ENCODE measurements around the gene P2RY8. TPM values are rescaled to one million over a fixed set of nuclear protein-coding genes. Genes with fewer than 3 reads are reported as not detected.

The P2RY8 gene
- total and polyA plus RNA-seq, 4 experiments from 2014 or later: 194 to 261 (median 195) TPM

GRCh38 chrX:1423215-1423614 lies 113.8 kb downstream of the P2RY8 start:
- DNase-seq: no peak
- no peaks in the 10 kb centered on the region for H3K27me3 Mint-ChIP-seq
- H3K36me3 ChIP-seq (ENCODE audit: insufficient read depth, low read length): peaks cover 39% of the 10 kb centered on the region
- peak overlapping the region in 1 of 7 donors; percentile 13 for H3K27ac Mint-ChIP-seq
- ChIA-PET POLR2A (ENCODE audit: partially characterized antibody) (no interaction called here), CTCF (ENCODE audit: partially characterized antibody) (no interaction called here)
- peaks cover 56 to 69% of the 10 kb centered on the region in 2 donors for H3K36me3 Mint-ChIP-seq
- no peak overlapping the region for H3K4me3 Mint-ChIP-seq
- H3K27ac ChIP-seq (ENCODE audit: low read depth, low read length): no peak overlapping the region
- no peak overlapping the region for H3K4me3 ChIP-seq (ENCODE audit: low read length in 2 of 2)
- H3K9me3 Mint-ChIP-seq: peaks cover 0 to 38% (median 17%) of the 10 kb centered on the region in 8 donors
- no peaks in the 10 kb centered on the region for H3K27me3 ChIP-seq (ENCODE audit: insufficient read depth, low read length)
- peaks cover 0 to 9% (median 2%) of the 10 kb centered on the region in 4 donors for H3K4me1 Mint-ChIP-seq
- H3K4me1 ChIP-seq (ENCODE audit: insufficient read depth, low read length): no peaks in the 10 kb centered on the region
- intact Hi-C loops (cut with micrococcal nuclease): no loop called here
- peaks cover 0 to 11% of the 10 kb centered on the region in 2 donors for H3K9me3 ChIP-seq (ENCODE audit: control insufficient read depth in 1 of 2, low read length in 2 of 2)

DNA sequence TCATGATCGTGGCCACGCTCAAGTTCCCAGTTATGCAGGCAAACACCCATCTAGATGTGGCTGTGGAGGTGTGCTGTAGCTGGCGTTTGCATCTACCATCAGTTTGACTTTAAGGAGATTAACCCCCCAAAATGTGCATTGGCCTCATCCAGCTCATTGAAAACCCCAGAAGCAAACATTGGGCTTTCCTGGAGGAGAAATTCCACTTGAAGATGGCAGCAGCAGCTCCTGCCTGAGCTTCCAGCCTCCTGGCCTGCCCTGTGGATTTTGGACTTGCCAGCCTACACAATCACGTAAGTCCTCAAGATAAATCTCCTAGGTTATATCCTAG lies 114.9 kb downstream of the P2RY8 start:
- no peaks in the 10 kb centered on the region for H3K4me1 ChIP-seq (ENCODE audit: insufficient read depth, low read length)
- H3K27me3 Mint-ChIP-seq: no peaks in the 10 kb centered on the region
- H3K9me3 ChIP-seq (ENCODE audit: control insufficient read depth in 1 of 2, low read length in 2 of 2): peaks cover 0 to 11% of the 10 kb centered on the region in 2 donors
- CTCF ChIA-PET (ENCODE audit: partially characterized antibody): no interaction called here
- no peak overlapping the region for H3K4me3 ChIP-seq (ENCODE audit: low read length in 2 of 2)
- H3K9me3 Mint-ChIP-seq: peaks cover 0 to 38% (median 17%) of the 10 kb centered on the region in 8 donors
- no peak overlapping the region for H3K27ac Mint-ChIP-seq
- intact Hi-C loops (cut with micrococcal nuclease): no loop called here
- H3K4me3 Mint-ChIP-seq: no peak overlapping the region
- POLR2A ChIA-PET (ENCODE audit: partially characterized antibody): no interaction called here
- H3K27me3 ChIP-seq (ENCODE audit: insufficient read depth, low read length): no peaks in the 10 kb centered on the region
- peaks cover 33% of the 10 kb centered on the region for H3K36me3 ChIP-seq (ENCODE audit: insufficient read depth, low read length)
- H3K36me3 Mint-ChIP-seq: peaks cover 52 to 66% of the 10 kb centered on the region in 2 donors
- no peak for DNase-seq
- no peak overlapping the region for H3K27ac ChIP-seq (ENCODE audit: low read depth, low read length)
- H3K4me1 Mint-ChIP-seq: peaks cover 0 to 9% (median 2%) of the 10 kb centered on the region in 4 donors

- no peaks in the 10 kb centered on the region for H3K27me3 Mint-ChIP-seq
- POLR2A ChIA-PET (ENCODE audit: partially characterized antibody): no interaction called here
- Histone ChIP-seq H3K36me3 (ENCODE audit: insufficient read depth, low read length) (peaks cover 31% of the 10 kb centered on the region), H3K4me3 (ENCODE audit: low read length in 2 of 2) (no peak overlapping the region), H3K9me3 (ENCODE audit: control insufficient read depth in 1 of 2, low read length in 2 of 2) (peaks cover 0 to 11% of the 10 kb centered on the region in 2 donors), H3K27ac (ENCODE audit: low read depth, low read length) (no peak overlapping the region), H3K4me1 (ENCODE audit: insufficient read depth, low read length) (no peaks in the 10 kb centered on the region), H3K27me3 (ENCODE audit: insufficient read depth, low read length) (no peaks in the 10 kb centered on the region)
- H3K36me3 Mint-ChIP-seq: peaks cover 49 to 61% of the 10 kb centered on the region in 2 donors
- DNase-seq: peak in 1 of 5 donors; percentile 25
- H3K27ac Mint-ChIP-seq: peak overlapping the region in 1 of 7 donors; percentile 36
- CTCF ChIA-PET (ENCODE audit: partially characterized antibody): no interaction called here
- intact Hi-C loops (cut with micrococcal nuclease): no loop called here
- H3K9me3 Mint-ChIP-seq: peaks cover 0 to 38% (median 17%) of the 10 kb centered on the region in 8 donors
- peak overlapping the region in 1 of 8 donors; percentile 2 for H3K4me3 Mint-ChIP-seq
- peaks cover 0 to 9% (median 2%) of the 10 kb centered on the region in 4 donors for H3K4me1 Mint-ChIP-seq
These were observed 115.4 kb downstream of the P2RY8 start for GRCh38 chrX:1421433-1422134.

DNA sequence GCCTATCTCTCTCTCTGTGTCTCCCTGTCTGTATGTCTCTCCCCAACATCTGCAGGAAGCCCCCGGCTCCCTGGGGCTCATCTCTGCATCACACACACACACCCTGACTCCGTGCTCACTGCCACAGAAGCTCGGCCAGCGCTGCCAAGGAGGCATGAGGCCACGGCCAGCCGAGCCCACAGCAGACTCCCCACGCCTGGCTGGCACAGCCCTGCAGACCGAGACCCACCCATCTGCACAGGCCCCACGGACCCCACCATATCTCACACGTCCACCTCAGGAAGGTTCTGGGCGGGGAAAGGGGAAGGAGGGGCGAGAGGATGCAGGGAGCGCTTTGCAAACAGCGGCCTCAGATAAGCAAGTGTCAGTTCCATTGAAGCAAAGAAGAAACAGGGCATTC lies 116.6 kb downstream of the P2RY8 start:
- H3K4me1 Mint-ChIP-seq: peaks cover 0 to 9% (median 2%) of the 10 kb centered on the region in 4 donors
- Histone ChIP-seq H3K9me3 (ENCODE audit: control insufficient read depth in 1 of 2, low read length in 2 of 2) (peaks cover 0 to 11% of the 10 kb centered on the region in 2 donors), H3K4me3 (ENCODE audit: low read length in 2 of 2) (no peak overlapping the region), H3K27ac (ENCODE audit: low read depth, low read length) (no peak overlapping the region), H3K27me3 (ENCODE audit: insufficient read depth, low read length) (no peaks in the 10 kb centered on the region), H3K4me1 (ENCODE audit: insufficient read depth, low read length) (no peaks in the 10 kb centered on the region), H3K36me3 (ENCODE audit: insufficient read depth, low read length) (peaks cover 27% of the 10 kb centered on the region)
- POLR2A ChIA-PET (ENCODE audit: partially characterized antibody): no interaction called here
- intact Hi-C loops (cut with micrococcal nuclease): no loop called here
- H3K36me3 Mint-ChIP-seq: peaks cover 40 to 52% of the 10 kb centered on the region in 2 donors
- H3K4me3 Mint-ChIP-seq: no peak overlapping the region
- DNase-seq: no peak
- CTCF ChIA-PET (ENCODE audit: partially characterized antibody): no interaction called here
- peaks cover 0 to 38% (median 17%) of the 10 kb centered on the region in 8 donors for H3K9me3 Mint-ChIP-seq
- H3K27me3 Mint-ChIP-seq: no peaks in the 10 kb centered on the region
- peak overlapping the region in 3 of 7 donors; percentile 4 to 84 (median 62) for H3K27ac Mint-ChIP-seq

DNA sequence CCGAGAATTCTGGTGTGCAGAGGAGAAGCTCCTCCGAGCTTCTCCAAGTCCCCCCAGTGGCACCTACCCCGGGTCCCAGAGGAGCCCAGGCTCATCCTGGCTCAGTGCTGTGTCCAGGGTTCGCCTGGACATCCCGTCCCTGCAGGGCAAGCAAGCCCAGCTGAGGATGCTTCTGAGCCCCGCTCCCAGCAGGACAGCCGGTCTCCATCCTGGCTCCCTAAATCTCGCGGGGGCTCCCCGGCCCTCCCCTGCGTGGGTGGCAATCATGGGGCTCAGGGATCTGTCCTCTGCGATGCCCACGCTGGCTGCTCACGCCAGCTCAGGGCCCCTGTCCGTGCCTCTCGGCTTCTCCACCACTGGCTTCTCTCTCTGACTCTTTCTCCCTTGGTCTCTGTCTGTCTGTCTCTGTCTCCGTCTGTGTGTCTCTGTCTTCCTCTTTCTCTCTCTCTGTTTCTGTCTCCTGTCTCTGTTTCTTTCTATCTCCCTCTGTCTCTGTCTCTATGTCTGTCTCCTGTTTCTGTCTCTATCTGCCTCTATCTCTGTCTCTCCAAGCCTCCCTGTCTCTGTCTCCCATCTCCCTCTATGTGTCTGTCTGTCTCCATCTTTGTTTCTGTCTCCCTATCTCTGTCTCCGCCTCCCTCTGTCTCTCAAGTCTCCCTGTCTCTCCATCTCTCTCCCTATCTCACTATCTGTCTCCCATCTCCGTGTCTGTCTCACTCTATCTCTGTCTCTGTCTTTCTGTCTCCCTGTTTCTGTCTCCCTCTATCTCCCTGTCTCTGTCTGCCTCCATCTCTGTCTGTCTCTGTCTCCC lies 117.2 kb downstream of the P2RY8 start:
- Mint-ChIP-seq H3K27ac (peak overlapping the region in 5 of 7 donors; percentile 4 to 84 (median 58)), H3K27me3 (no peaks in the 10 kb centered on the region), H3K4me1 (peaks cover 0 to 7% (median 1%) of the 10 kb centered on the region in 4 donors), H3K4me3 (no peak overlapping the region), H3K9me3 (peaks cover 0 to 35% (median 17%) of the 10 kb centered on the region in 8 donors), H3K36me3 (peaks cover 38 to 46% of the 10 kb centered on the region in 2 donors)
- intact Hi-C loops (cut with micrococcal nuclease): no loop called here
- Histone ChIP-seq H3K27ac (ENCODE audit: low read depth, low read length) (no peak overlapping the region), H3K4me1 (ENCODE audit: insufficient read depth, low read length) (no peaks in the 10 kb centered on the region), H3K27me3 (ENCODE audit: insufficient read depth, low read length) (no peaks in the 10 kb centered on the region), H3K36me3 (ENCODE audit: insufficient read depth, low read length) (peaks cover 21% of the 10 kb centered on the region), H3K9me3 (ENCODE audit: control insufficient read depth in 1 of 2, low read length in 2 of 2) (peaks cover 0 to 11% of the 10 kb centered on the region in 2 donors), H3K4me3 (ENCODE audit: low read length in 2 of 2) (no peak overlapping the region)
- ChIA-PET CTCF (ENCODE audit: partially characterized antibody) (no interaction called here), POLR2A (ENCODE audit: partially characterized antibody) (no interaction called here)
- DNase-seq: no peak

- ChIA-PET CTCF (ENCODE audit: partially characterized antibody) (no interaction called here), POLR2A (ENCODE audit: partially characterized antibody) (no interaction called here)
- no peak for DNase-seq
- no peak overlapping the region for H3K4me3 ChIP-seq (ENCODE audit: low read length in 2 of 2)
- H3K4me1 ChIP-seq (ENCODE audit: insufficient read depth, low read length): no peaks in the 10 kb centered on the region
- Mint-ChIP-seq H3K9me3 (peaks cover 0 to 30% (median 16%) of the 10 kb centered on the region in 8 donors), H3K27me3 (no peaks in the 10 kb centered on the region), H3K4me3 (no peak overlapping the region), H3K4me1 (peaks cover 0 to 5% (median 0%) of the 10 kb centered on the region in 4 donors), H3K36me3 (peaks cover 38 to 41% of the 10 kb centered on the region in 2 donors), H3K27ac (no peak overlapping the region)
- H3K36me3 ChIP-seq (ENCODE audit: insufficient read depth, low read length): peaks cover 24% of the 10 kb centered on the region
- peaks cover 0 to 11% of the 10 kb centered on the region in 2 donors for H3K9me3 ChIP-seq (ENCODE audit: control insufficient read depth in 1 of 2, low read length in 2 of 2)
- no peak overlapping the region for H3K27ac ChIP-seq (ENCODE audit: low read depth, low read length)
- intact Hi-C loops (cut with micrococcal nuclease): no loop called here
- H3K27me3 ChIP-seq (ENCODE audit: insufficient read depth, low read length): no peaks in the 10 kb centered on the region
These were observed 118.0 kb downstream of the P2RY8 start for GRCh38 chrX:1418901-1419544.

Data from CD4-positive, alpha-beta memory T cell (primary cell).